HUES6 (cell line): Measurements from ENCODE around the gene MID1.

Experiments
- H3K27ac ChIP-seq: 2 replicates; pipeline ENCODE4 v1.7.0; 2013; ENCODE audit warnings: low read depth, mild to moderate bottlenecking, low read length, inconsistent platforms
- H3K27me3 ChIP-seq: 2 replicates; pipeline ENCODE4 v1.6.1; 2013; ENCODE audit warnings: low read length; ENCODE audit not compliant: control insufficient read depth, insufficient read depth
- H3K36me3 ChIP-seq: 2 replicates; pipeline ENCODE4 v1.6.1; 2013; ENCODE audit warnings: low read length; ENCODE audit not compliant: control insufficient read depth, insufficient read depth
- H3K4me1 ChIP-seq: 2 replicates; pipeline ENCODE4 v1.6.1; 2013; ENCODE audit warnings: low read length; ENCODE audit not compliant: control insufficient read depth, insufficient read depth
- H3K4me3 ChIP-seq: 2 replicates; pipeline ENCODE4 v1.5.1; 2013; ENCODE audit warnings: low read depth, low read length
- H3K9ac ChIP-seq: one replicate; pipeline ENCODE4 v1.6.1; 2013; ENCODE audit warnings: mild to moderate bottlenecking, low read length
- H3K9me3 ChIP-seq: 2 replicates; pipeline ENCODE4 v1.6.1; 2013; ENCODE audit warnings: low read depth, low read length; ENCODE audit not compliant: control insufficient read depth, insufficient read depth

The MID1 gene

DNA sequence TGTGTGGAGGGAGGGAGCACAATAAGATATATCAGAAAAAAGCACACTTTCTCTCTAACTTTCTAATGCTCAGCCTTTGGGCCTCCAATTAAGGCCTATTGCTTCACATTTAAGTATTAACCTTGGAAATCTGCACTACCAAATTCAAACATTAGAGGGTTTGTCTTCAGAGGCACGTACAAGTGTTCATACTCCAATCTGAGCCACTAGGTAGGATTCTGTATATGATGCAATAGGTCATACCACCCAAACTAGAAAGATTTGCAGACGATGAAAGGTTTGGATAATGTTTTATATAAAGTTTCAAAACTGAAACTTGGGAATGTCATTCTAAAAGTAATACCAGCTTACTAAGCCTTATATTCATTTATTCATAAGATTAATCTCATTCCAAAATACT, 106.4 kb downstream of the MID1 start:
- Histone ChIP-seq H3K36me3 (peaks cover 4% of the 10 kb centered on the region; the same call in 1 of the 2 replicates), H3K4me3 (no peak overlapping the region), H3K27me3 (no peaks in the 10 kb centered on the region), H3K4me1 (peaks cover 18% of the 10 kb centered on the region), H3K9me3 (no peaks in the 10 kb centered on the region), H3K9ac (no peak overlapping the region), H3K27ac (no peak overlapping the region)

DNA sequence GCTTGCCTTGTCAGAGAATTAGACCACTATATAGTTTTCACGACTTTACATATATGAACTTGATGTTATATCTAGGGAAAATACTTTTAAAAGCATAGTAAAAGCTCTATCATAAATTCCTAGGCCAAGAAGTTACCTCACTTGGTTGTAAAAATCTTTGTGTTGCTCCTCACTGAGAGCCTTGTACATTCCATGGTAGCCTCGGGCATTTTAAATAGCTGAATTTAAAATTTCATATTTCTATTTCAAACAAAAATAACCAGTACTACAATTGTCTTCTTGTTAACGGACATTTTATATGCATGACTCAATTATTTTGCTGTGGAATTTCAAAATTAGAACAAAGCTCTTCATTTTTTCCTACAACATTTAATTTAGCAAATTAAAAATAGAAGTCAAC, 107.6 kb downstream of the MID1 start:
- Histone ChIP-seq H3K27ac (no peak overlapping the region), H3K27me3 (no peaks in the 10 kb centered on the region), H3K4me1 (peaks cover 31% of the 10 kb centered on the region), H3K4me3 (no peak overlapping the region), H3K36me3 (peaks cover 4% of the 10 kb centered on the region; the same call in 1 of the 2 replicates), H3K9ac (no peak overlapping the region), H3K9me3 (no peaks in the 10 kb centered on the region)

GRCh38 chrX:10512258-10512657, 108.1 kb downstream of the MID1 start:
- Histone ChIP-seq H3K36me3 (peaks cover 4% of the 10 kb centered on the region; the same call in 1 of the 2 replicates), H3K9ac (no peak overlapping the region), H3K27me3 (no peaks in the 10 kb centered on the region), H3K4me3 (no peak overlapping the region), H3K27ac (no peak overlapping the region), H3K9me3 (no peaks in the 10 kb centered on the region), H3K4me1 (peaks cover 32% of the 10 kb centered on the region)

- H3K27ac ChIP-seq: peak overlapping the region; percentile 92
- no peaks in the 10 kb centered on the region for H3K27me3 ChIP-seq
- peaks cover 10% of the 10 kb centered on the region for H3K36me3 ChIP-seq
- peak overlapping the region; percentile 38; the same call in 1 of the 2 replicates for H3K4me3 ChIP-seq
- H3K9ac ChIP-seq: no peak overlapping the region
- H3K4me1 ChIP-seq: peaks cover 38% of the 10 kb centered on the region
- no peaks in the 10 kb centered on the region for H3K9me3 ChIP-seq
Observed at GRCh38 chrX:10509397-10509796, 111.0 kb downstream of the MID1 start.

- Histone ChIP-seq H3K27ac (peak overlapping the region; percentile 92), H3K27me3 (no peaks in the 10 kb centered on the region), H3K4me3 (peak overlapping the region; percentile 14; the same call in 1 of the 2 replicates), H3K4me1 (peaks cover 38% of the 10 kb centered on the region), H3K9me3 (no peaks in the 10 kb centered on the region), H3K36me3 (peaks cover 6% of the 10 kb centered on the region; the same call in 1 of the 2 replicates), H3K9ac (no peak overlapping the region)
Observed at GRCh38 chrX:10508891-10509290, 111.5 kb downstream of the MID1 start.

GRCh38 chrX:10507876-10508275, 112.5 kb downstream of the MID1 start:
- Histone ChIP-seq H3K4me3 (no peak overlapping the region), H3K27ac (peak overlapping the region; percentile 92; the same call in 1 of the 2 replicates), H3K4me1 (peaks cover 38% of the 10 kb centered on the region)

DNA sequence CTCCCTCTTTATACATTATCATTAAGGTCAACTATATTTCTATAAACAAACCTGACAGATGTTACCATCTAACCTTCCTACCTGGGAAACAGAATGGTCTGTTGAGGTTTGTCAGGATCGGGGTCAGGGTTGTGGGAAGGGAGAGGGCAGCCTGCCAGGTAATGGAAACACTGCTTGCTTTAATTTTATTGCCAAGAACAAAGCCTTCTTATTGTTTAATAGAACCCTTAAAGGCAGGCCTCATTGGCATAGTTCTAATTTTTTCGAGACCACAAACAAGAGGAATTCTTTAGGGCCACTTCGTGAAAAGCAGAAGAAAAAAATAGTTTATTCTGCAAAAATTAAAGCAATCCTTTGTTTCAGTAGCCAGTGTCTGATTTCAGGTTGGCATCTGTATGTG, 113.2 kb downstream of the MID1 start:
- Histone ChIP-seq H3K4me3 (no peak overlapping the region), H3K4me1 (peaks cover 38% of the 10 kb centered on the region), H3K9me3 (no peaks in the 10 kb centered on the region), H3K27ac (no peak overlapping the region), H3K36me3 (peaks cover 6% of the 10 kb centered on the region; the same call in 1 of the 2 replicates), H3K27me3 (no peaks in the 10 kb centered on the region), H3K9ac (no peak overlapping the region)

More at GRCh38 chrX:10507876-10508275, 112.5 kb downstream of the MID1 start:
- no peaks in the 10 kb centered on the region for H3K27me3 ChIP-seq
- H3K9ac ChIP-seq: no peak overlapping the region
- no peaks in the 10 kb centered on the region for H3K9me3 ChIP-seq
- peaks cover 6% of the 10 kb centered on the region; the same call in 1 of the 2 replicates for H3K36me3 ChIP-seq

DNA sequence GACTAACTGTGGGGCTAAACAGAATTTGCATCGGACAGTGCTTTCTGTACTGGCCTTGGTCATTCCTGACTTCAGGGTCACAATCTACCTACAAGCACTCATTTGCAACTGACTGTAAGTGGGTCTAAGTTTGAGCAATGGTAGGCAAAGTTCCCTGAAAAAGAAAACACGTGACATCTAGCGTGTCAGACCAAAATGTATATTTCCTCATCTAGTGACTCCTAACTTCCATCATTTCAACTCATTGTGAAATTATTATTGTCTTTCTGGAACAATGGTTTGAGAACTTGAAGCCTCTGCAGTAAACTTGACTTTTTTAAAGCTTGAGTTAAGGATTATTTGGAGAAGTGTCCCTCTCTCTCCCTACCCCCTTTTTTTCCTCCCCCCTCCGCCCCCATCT, 113.6 kb downstream of the MID1 start:
- H3K27me3 ChIP-seq: no peaks in the 10 kb centered on the region
- no peaks in the 10 kb centered on the region for H3K9me3 ChIP-seq
- H3K27ac ChIP-seq: no peak overlapping the region
- H3K4me3 ChIP-seq: no peak overlapping the region
- H3K9ac ChIP-seq: no peak overlapping the region
- H3K36me3 ChIP-seq: peaks cover 6% of the 10 kb centered on the region; the same call in 1 of the 2 replicates
- peaks cover 38% of the 10 kb centered on the region for H3K4me1 ChIP-seq

GRCh38 chrX:10505726-10506125, 114.7 kb downstream of the MID1 start:
- H3K4me1 ChIP-seq: peaks cover 38% of the 10 kb centered on the region
- no peak overlapping the region for H3K27ac ChIP-seq
- no peak overlapping the region for H3K9ac ChIP-seq
- H3K36me3 ChIP-seq: peaks cover 14% of the 10 kb centered on the region
- no peak overlapping the region for H3K4me3 ChIP-seq
- H3K9me3 ChIP-seq: no peaks in the 10 kb centered on the region
- no peaks in the 10 kb centered on the region for H3K27me3 ChIP-seq

DNA sequence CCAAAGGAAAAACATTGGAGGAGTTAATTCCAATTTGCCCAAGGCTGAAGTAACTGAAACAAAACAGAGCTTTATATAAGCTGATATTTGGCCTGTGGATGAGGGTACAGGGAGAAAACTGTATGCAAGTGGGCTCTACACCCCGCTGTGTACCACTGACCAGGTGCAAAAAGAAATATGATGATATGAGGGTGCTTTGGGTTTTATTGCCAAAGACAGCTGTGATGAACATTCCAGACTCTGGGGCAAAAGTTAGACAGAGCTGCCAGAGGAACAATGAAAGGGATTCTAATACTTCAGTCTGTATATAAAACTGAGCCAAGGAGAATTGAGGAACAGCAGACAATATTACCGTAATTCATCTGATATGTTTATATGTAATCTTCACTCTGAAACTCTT, 117.4 kb downstream of the MID1 start:
- H3K4me1 ChIP-seq: peaks cover 16% of the 10 kb centered on the region
- H3K27me3 ChIP-seq: no peaks in the 10 kb centered on the region
- H3K9ac ChIP-seq: no peak overlapping the region
- H3K36me3 ChIP-seq: peaks cover 20% of the 10 kb centered on the region
- H3K27ac ChIP-seq: no peak overlapping the region
- no peak overlapping the region for H3K4me3 ChIP-seq
- H3K9me3 ChIP-seq: no peaks in the 10 kb centered on the region

DNA sequence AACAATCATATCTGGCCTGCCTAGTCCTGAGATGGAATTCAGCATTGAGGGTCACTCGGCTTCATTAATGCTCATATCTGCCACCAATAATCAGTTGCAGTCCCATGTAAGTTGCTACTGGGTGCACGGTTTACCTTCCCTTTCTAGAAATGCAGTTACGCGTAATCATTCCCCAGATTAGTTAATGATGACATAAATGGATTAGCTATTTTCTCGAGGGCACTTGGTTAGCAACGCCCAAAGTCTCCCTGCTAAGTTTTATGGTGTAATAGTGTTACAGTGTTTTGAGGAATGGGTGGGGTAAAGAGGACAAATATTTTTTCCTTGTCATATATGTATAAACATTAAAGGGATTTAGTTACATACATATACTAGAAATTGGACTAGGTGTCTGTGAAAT, 118.8 kb downstream of the MID1 start:
- H3K4me3 ChIP-seq: no peak overlapping the region
- H3K27ac ChIP-seq: no peak overlapping the region
- peaks cover 3% of the 10 kb centered on the region for H3K4me1 ChIP-seq
- no peaks in the 10 kb centered on the region for H3K27me3 ChIP-seq
- H3K9me3 ChIP-seq: no peaks in the 10 kb centered on the region
- H3K36me3 ChIP-seq: peaks cover 25% of the 10 kb centered on the region
- H3K9ac ChIP-seq: no peak overlapping the region
